Lower leg skin (tissue), 3 donors: ENCODE measurements around the gene TMEM132D.

ENCODE experiments used
- POLR2A ChIP-seq, 2 donors: fragments of 450-650 bp; IDR thresholded peaks; one replicate each; pipeline ENCODE4 v1.6.1; 2016 to 2017; ENCODE audit warnings: antibody characterized with exemption in 2 of 2, mild to moderate bottlenecking in 1 of 2, moderate library complexity in 1 of 2
- TF ChIP-seq, protein P1 (sequence below), 3 donors: fragments of 450-650 bp; IDR thresholded peaks; one replicate each; pipeline ENCODE4 v1.5.1; 2016; ENCODE audit warnings: antibody characterized with exemption in 3 of 3, mild to moderate bottlenecking in 3 of 3, moderate library complexity in 2 of 3

- TF ChIP-seq, protein P1, sequence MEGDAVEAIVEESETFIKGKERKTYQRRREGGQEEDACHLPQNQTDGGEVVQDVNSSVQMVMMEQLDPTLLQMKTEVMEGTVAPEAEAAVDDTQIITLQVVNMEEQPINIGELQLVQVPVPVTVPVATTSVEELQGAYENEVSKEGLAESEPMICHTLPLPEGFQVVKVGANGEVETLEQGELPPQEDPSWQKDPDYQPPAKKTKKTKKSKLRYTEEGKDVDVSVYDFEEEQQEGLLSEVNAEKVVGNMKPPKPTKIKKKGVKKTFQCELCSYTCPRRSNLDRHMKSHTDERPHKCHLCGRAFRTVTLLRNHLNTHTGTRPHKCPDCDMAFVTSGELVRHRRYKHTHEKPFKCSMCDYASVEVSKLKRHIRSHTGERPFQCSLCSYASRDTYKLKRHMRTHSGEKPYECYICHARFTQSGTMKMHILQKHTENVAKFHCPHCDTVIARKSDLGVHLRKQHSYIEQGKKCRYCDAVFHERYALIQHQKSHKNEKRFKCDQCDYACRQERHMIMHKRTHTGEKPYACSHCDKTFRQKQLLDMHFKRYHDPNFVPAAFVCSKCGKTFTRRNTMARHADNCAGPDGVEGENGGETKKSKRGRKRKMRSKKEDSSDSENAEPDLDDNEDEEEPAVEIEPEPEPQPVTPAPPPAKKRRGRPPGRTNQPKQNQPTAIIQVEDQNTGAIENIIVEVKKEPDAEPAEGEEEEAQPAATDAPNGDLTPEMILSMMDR (IDR thresholded peaks at IDR 0.05), result no peak
- no peak for TF ChIP-seq POLR2A (IDR thresholded peaks at IDR 0.05)
Observed at GRCh38 chr12:129893691-129894090, 10.1 kb downstream of the TMEM132D start.
